ENCODE data around the gene JMJD4.

JMJD4 gene

DNA sequence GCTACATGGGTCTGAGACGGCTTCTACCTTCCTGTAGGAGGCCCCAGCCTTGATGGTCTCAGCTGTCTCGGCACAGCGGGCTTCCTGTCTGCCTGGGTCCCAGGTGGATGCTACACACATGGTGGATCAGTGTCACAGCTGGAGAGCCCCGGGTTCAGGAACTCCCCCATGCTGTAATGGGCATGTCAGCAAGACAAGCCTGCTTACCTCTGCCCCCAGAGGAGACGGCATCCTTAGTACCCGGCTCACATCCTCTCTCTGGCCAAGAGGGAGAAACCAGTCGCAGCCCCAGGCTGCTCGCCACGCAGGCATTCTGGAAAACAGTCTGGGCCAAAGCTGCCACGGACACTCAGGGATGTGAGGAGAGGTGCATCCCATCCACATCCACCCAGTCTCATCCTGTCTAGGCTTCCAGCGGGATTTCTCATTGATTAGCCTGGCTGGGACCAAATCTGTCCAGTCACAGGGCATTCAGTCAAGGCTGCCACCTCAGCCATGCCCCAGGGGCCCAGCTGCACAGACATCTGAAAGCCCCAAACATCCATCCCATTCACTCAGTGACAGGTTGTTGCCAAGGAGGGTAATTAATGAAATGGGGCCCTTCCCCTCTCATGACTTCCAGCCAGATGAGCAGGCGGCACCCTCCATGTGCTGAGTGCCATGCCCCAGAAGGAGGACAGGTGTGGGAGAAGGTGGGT is 10.6 kb upstream of the JMJD4 start:
- H3K4me1 ChIP-seq (ENCODE audit: control insufficient read depth, low read length), result no peaks in the 10 kb centered on the region
- TF ChIP-seq, protein P1, sequence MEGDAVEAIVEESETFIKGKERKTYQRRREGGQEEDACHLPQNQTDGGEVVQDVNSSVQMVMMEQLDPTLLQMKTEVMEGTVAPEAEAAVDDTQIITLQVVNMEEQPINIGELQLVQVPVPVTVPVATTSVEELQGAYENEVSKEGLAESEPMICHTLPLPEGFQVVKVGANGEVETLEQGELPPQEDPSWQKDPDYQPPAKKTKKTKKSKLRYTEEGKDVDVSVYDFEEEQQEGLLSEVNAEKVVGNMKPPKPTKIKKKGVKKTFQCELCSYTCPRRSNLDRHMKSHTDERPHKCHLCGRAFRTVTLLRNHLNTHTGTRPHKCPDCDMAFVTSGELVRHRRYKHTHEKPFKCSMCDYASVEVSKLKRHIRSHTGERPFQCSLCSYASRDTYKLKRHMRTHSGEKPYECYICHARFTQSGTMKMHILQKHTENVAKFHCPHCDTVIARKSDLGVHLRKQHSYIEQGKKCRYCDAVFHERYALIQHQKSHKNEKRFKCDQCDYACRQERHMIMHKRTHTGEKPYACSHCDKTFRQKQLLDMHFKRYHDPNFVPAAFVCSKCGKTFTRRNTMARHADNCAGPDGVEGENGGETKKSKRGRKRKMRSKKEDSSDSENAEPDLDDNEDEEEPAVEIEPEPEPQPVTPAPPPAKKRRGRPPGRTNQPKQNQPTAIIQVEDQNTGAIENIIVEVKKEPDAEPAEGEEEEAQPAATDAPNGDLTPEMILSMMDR (IDR thresholded peaks at IDR 0.05; ENCODE audit: low read depth, low read length, poor library complexity, severe bottlenecking), result no peak
- no peak for TF ChIP-seq EZH2phosphoT487 (IDR thresholded peaks at IDR 0.05; ENCODE audit: borderline replicate concordance, low read length)
- H3K27ac ChIP-seq (ENCODE audit: low read depth, low read length), result no peak overlapping the region
- no peak overlapping the region for H3K4me3 ChIP-seq (ENCODE audit: low read length)
- no peaks in the 10 kb centered on the region; the same call in 1 of the 2 replicates for H3K36me3 ChIP-seq (ENCODE audit: control insufficient read depth, low read length)
- H3K79me2 ChIP-seq (ENCODE audit: control insufficient read depth, low read length), result peaks cover 60% of the 10 kb centered on the region
- H3K27me3 ChIP-seq (ENCODE audit: control insufficient read depth, low read length), result no peaks in the 10 kb centered on the region
- H3K4me2 ChIP-seq (ENCODE audit: low read length), result no peak overlapping the region
- H3K9me2 ChIP-seq (replicated peaks; ENCODE audit: control insufficient read depth, low read length), result no peaks in the 10 kb centered on the region
- no peaks in the 10 kb centered on the region for H3K9me3 ChIP-seq (ENCODE audit: control insufficient read depth, insufficient read depth, low read length)
- no peaks in the 10 kb centered on the region for H3F3A ChIP-seq (ENCODE audit: control insufficient read depth, insufficient read depth)
- 0 out of 2 replicates have a peak, but pooled peaks cover 4% of the 10 kb centered on the region for H4K20me1 ChIP-seq (ENCODE audit: control insufficient read depth, insufficient read depth, low read depth, low read length)

DNA sequence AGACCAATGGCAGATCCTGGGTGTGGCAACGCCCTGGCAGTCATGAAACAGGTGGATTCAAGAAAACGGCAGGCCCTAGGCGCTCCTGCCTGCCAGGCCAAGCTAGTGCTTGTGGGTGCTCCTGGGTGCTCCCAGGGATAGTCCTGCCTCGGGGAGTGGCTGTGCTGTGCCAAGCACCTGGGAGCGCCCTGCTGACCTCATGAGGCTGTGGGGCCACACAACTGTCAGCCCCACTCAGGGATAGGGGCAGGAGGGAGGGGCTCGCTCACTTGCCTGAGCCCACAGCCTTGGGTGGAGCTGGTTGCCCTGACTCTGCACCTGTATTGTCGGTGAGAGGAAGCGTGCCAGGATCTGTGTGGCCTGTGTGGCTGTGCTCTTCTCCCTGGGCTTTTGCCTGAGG is 9.6 kb upstream of the JMJD4 start:
- Histone ChIP-seq H3K79me2 (ENCODE audit: control insufficient read depth, low read length) (peaks cover 60% of the 10 kb centered on the region), H3K27ac (ENCODE audit: low read depth, low read length) (no peak overlapping the region), H3K4me1 (ENCODE audit: control insufficient read depth, low read length) (no peaks in the 10 kb centered on the region), H3K4me3 (ENCODE audit: low read length) (no peak overlapping the region), H3F3A (ENCODE audit: control insufficient read depth, insufficient read depth) (no peaks in the 10 kb centered on the region), H3K9me3 (ENCODE audit: control insufficient read depth, insufficient read depth, low read length) (no peaks in the 10 kb centered on the region), H3K36me3 (ENCODE audit: control insufficient read depth, low read length) (no peaks in the 10 kb centered on the region; the same call in 1 of the 2 replicates), H4K20me1 (ENCODE audit: control insufficient read depth, insufficient read depth, low read depth, low read length) (0 out of 2 replicates have a peak, but pooled peaks cover 4% of the 10 kb centered on the region), H3K9me2 (replicated peaks; ENCODE audit: control insufficient read depth, low read length) (no peaks in the 10 kb centered on the region), H3K4me2 (ENCODE audit: low read length) (no peak overlapping the region), H3K27me3 (ENCODE audit: control insufficient read depth, low read length) (no peaks in the 10 kb centered on the region)
- no peak for TF ChIP-seq EZH2phosphoT487 (IDR thresholded peaks at IDR 0.05; ENCODE audit: borderline replicate concordance, low read length)
- TF ChIP-seq, protein P1 (IDR thresholded peaks at IDR 0.05; ENCODE audit: low read depth, low read length, poor library complexity, severe bottlenecking), result no peak

DNA sequence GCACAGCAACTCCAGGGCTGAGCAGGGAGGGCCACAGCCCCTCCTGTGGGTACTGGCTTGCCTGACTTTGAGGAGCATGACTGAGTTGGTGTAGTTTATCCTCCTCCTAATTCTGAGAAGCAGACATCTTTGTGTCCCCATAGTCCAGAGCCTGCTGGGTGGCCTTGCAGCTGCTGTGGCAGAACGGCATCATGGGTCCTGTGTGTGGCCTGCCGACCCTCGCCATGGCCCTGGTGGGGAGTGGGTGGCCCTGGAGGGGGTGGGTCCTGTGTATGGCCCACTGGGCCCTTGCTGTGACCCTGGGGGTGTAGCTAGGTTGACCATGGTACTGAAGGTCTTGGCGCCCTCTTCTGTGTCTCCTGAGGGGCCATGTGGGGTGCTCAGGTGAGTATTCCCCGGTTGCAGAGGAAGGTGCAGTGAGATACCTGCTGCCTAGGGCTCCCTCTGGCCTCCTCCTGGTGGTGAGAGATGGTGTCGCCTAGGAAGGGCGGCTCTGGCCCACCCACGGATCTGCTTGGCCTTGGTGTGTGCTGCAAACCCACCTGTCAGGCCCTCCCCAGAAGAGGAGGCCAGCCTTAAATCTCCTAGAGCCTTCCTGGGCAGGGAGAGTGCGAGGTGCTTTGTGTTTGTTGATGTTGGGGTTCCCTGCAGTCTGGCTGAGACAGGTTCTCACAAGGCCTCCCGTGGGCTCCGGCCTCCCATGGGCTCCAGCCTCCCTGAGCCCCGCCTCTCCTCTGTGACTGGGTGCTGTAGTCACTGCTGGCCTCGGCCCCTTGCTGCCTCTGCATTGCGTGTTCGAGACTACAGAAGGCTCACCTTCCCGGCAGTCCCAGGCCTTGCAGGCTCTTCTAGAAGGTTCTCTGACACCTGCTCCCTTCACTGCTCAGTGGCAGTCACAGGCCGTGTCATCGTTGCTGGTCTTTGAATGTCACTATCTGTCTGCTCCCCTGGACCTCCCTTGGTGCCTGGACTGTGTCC is 7.9 kb upstream of the JMJD4 start:
- no peak overlapping the region for H3K4me2 ChIP-seq (ENCODE audit: low read length)
- H3K4me1 ChIP-seq (ENCODE audit: control insufficient read depth, low read length), result no peaks in the 10 kb centered on the region
- H4K20me1 ChIP-seq (ENCODE audit: control insufficient read depth, insufficient read depth, low read depth, low read length), result peaks cover 10% of the 10 kb centered on the region; the same call in 1 of the 2 replicates
- H3K27me3 ChIP-seq (ENCODE audit: control insufficient read depth, low read length), result no peaks in the 10 kb centered on the region
- no peak overlapping the region for H3K4me3 ChIP-seq (ENCODE audit: low read length)
- no peaks in the 10 kb centered on the region for H3K9me2 ChIP-seq (replicated peaks; ENCODE audit: control insufficient read depth, low read length)
- H3K9me3 ChIP-seq (ENCODE audit: control insufficient read depth, insufficient read depth, low read length), result no peaks in the 10 kb centered on the region
- TF ChIP-seq EZH2phosphoT487 (IDR thresholded peaks at IDR 0.05; ENCODE audit: borderline replicate concordance, low read length), result no peak
- TF ChIP-seq, protein P1 (IDR thresholded peaks at IDR 0.05; ENCODE audit: low read depth, low read length, poor library complexity, severe bottlenecking), result no peak
- peaks cover 67% of the 10 kb centered on the region for H3K79me2 ChIP-seq (ENCODE audit: control insufficient read depth, low read length)
- H3F3A ChIP-seq (ENCODE audit: control insufficient read depth, insufficient read depth), result no peaks in the 10 kb centered on the region
- no peak overlapping the region for H3K27ac ChIP-seq (ENCODE audit: low read depth, low read length)
- no peaks in the 10 kb centered on the region for H3K36me3 ChIP-seq (ENCODE audit: control insufficient read depth, low read length)

Measured in DOHH2 (cell line).